Measurements from ENCODE around the gene MSI2.

DNA sequence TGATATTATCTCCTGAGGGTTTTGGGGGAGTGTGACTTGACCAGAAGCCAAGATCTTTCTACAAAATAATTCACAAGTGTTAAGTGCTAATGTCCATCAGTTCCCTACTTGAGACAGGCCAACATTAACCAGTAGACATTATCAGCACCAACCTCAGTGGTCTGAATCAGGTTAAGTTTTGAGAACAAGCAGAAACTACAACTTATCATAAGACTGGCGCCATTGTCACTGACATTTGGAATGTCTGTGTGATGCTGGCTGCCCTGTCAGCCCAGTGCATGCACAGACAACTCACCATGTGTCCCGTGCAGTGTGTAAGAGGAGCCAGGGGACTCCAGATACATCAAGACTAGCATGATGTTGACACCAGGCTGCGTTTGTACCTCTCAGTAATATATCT, 412.0 kb downstream of the MSI2 start:
- TF ChIP-seq EZH2 (IDR thresholded peaks at IDR 0.05; ENCODE audit: insufficient read depth, poor library complexity, severe bottlenecking) (no peak), EZH2phosphoT487 (IDR thresholded peaks at IDR 0.05; ENCODE audit: insufficient read depth, low read depth) (no peak)

All from GM23248 (cell line).